OCI-LY3 (cell line): ENCODE results near the gene ZFYVE28.

Source experiments
- H2AFZ ChIP-seq: fragments of 200-600, 300-600 bp; shearing (Covaris generic); 2 replicates; pipeline ENCODE4 v1.6.0; 2014; ENCODE audit warnings: antibody characterized with exemption, low read depth, low read length
- H3K27ac ChIP-seq: fragments of 200-600, 300-600 bp; sonication (generic); 2 replicates; pipeline ENCODE4 v1.5.1; 2014; ENCODE audit warnings: mild to moderate bottlenecking, low read length, moderate library complexity, mixed read lengths
- H3K27me3 ChIP-seq: fragments of 200-600, 300-600 bp; sonication (generic); 2 replicates; pipeline ENCODE4 v1.6.1; 2014; ENCODE audit warnings: low read depth, low read length, mixed read lengths
- H3K36me3 ChIP-seq: fragments of 200-600, 300-600 bp; sonication (generic); replicated peaks from 2 replicates; pipeline ENCODE3; 2014; ENCODE audit warnings: low read depth, low read length, mixed read lengths
- H3K4me1 ChIP-seq: fragments of 300-600, 200-600 bp; sonication (generic); 2 replicates; pipeline ENCODE4 v1.6.1; 2014; ENCODE audit warnings: low read length, mixed read lengths
- H3K4me2 ChIP-seq: fragments of 200-600, 300-600 bp; sonication (generic); 2 replicates; pipeline ENCODE4 v1.6.1; 2014; ENCODE audit warnings: low read length, mixed read lengths
- H3K4me3 ChIP-seq: fragments of 300-600, 200-600 bp; sonication (generic); 2 replicates; pipeline ENCODE4 v1.5.1; 2014; ENCODE audit warnings: antibody characterized with exemption, mild to moderate bottlenecking, low read length, moderate library complexity
- H3K79me2 ChIP-seq: fragments of 300-600, 200-600 bp; shearing (Covaris generic); 2 replicates; pipeline ENCODE4 v1.6.1; 2014; ENCODE audit warnings: mild to moderate bottlenecking, low read length, mixed read lengths
- H3K9ac ChIP-seq: fragments of 300-600, 200-600 bp; shearing (Covaris generic); 2 replicates; pipeline ENCODE4 v1.6.0; 2014; ENCODE audit warnings: mild to moderate bottlenecking, low read length, moderate library complexity
- H3K9me3 ChIP-seq: fragments of 200-600, 300-600 bp; shearing (Covaris generic); 2 replicates; pipeline ENCODE4 v1.6.1; 2014; ENCODE audit warnings: low read length, mixed read lengths; ENCODE audit not compliant: insufficient read depth
- H4K20me1 ChIP-seq: fragments of 200-600, 300-600 bp; sonication (generic); 2 replicates; pipeline ENCODE4 v1.6.1; 2016; ENCODE audit warnings: low read length, mixed read lengths; ENCODE audit not compliant: insufficient read depth
- CTCF ChIP-seq: fragments of 200-600, 300-600 bp; sonication (generic); IDR thresholded peaks from 2 replicates; pipeline ENCODE4 v1.5.1; 2014; ENCODE audit warnings: antibody characterized with exemption, low read length, low read depth
- EZH2phosphoT487 ChIP-seq: fragments of 200-600 bp; shearing (Covaris generic); IDR thresholded peaks from 2 replicates; pipeline ENCODE4 v1.6.1; 2018; ENCODE audit warnings: antibody characterized with exemption, mixed run types, low read depth

Gene ZFYVE28

GRCh38 chr4:2363951-2364653, 54.3 kb downstream of the ZFYVE28 start:
- Histone ChIP-seq H3K9me3 (no peaks in the 10 kb centered on the region), H3K4me3 (peak overlapping the region; percentile 45; the same call in 1 of the 2 replicates), H2AFZ (no peak overlapping the region), H3K36me3 (no peaks in the 10 kb centered on the region), H3K9ac (no peak overlapping the region), H4K20me1 (no peaks in the 10 kb centered on the region), H3K4me2 (no peak overlapping the region; the same call in 1 of the 2 replicates), H3K27ac (no peak overlapping the region), H3K4me1 (no peaks in the 10 kb centered on the region), H3K79me2 (no peaks in the 10 kb centered on the region), H3K27me3 (0 out of 2 replicates have a peak, but pooled peaks cover 3% of the 10 kb centered on the region)
- TF ChIP-seq CTCF (no peak), EZH2phosphoT487 (no peak)

GRCh38 chr4:2363056-2363721, 55.3 kb downstream of the ZFYVE28 start:
- 0 out of 2 replicates have a peak, but pooled peaks cover 3% of the 10 kb centered on the region for H3K27me3 ChIP-seq
- TF ChIP-seq CTCF (no peak), EZH2phosphoT487 (no peak)

GRCh38 chr4:2362266-2363055, 56.0 kb downstream of the ZFYVE28 start:
- Histone ChIP-seq H2AFZ (no peak overlapping the region), H3K4me1 (no peaks in the 10 kb centered on the region), H3K27me3 (0 out of 2 replicates have a peak, but pooled peaks cover 3% of the 10 kb centered on the region), H3K27ac (no peak overlapping the region), H4K20me1 (no peaks in the 10 kb centered on the region), H3K9me3 (no peaks in the 10 kb centered on the region), H3K4me3 (no peak overlapping the region), H3K36me3 (no peaks in the 10 kb centered on the region), H3K79me2 (no peaks in the 10 kb centered on the region), H3K4me2 (no peak overlapping the region), H3K9ac (no peak overlapping the region)
- TF ChIP-seq EZH2phosphoT487 (no peak), CTCF (no peak)

More at GRCh38 chr4:2363056-2363721, 55.3 kb downstream of the ZFYVE28 start:
- Histone ChIP-seq H3K4me3 (no peak overlapping the region), H3K27ac (no peak overlapping the region), H2AFZ (no peak overlapping the region), H3K9me3 (no peaks in the 10 kb centered on the region), H4K20me1 (no peaks in the 10 kb centered on the region), H3K9ac (no peak overlapping the region), H3K4me2 (no peak overlapping the region), H3K36me3 (no peaks in the 10 kb centered on the region), H3K79me2 (no peaks in the 10 kb centered on the region), H3K4me1 (no peaks in the 10 kb centered on the region)
